Astrocyte (in vitro differentiated cells and primary cell): ENCODE data around the gene MTCH2.

ENCODE experiments used
- EZH2 ChIP-seq: IDR thresholded peaks from 2 replicates; pipeline ENCODE4 v1.6.1; 2012; ENCODE audit warnings: mild to moderate bottlenecking, low read length, inconsistent platforms; ENCODE audit not compliant: insufficient read depth
- TF ChIP-seq, protein P1 (sequence below): IDR thresholded peaks from 2 replicates; pipeline ENCODE4 v1.5.1; 2011; ENCODE audit warnings: low read depth, mild to moderate bottlenecking, inconsistent platforms, low read length, moderate library complexity; ENCODE audit not compliant: insufficient read depth

- TF ChIP-seq, protein P1, sequence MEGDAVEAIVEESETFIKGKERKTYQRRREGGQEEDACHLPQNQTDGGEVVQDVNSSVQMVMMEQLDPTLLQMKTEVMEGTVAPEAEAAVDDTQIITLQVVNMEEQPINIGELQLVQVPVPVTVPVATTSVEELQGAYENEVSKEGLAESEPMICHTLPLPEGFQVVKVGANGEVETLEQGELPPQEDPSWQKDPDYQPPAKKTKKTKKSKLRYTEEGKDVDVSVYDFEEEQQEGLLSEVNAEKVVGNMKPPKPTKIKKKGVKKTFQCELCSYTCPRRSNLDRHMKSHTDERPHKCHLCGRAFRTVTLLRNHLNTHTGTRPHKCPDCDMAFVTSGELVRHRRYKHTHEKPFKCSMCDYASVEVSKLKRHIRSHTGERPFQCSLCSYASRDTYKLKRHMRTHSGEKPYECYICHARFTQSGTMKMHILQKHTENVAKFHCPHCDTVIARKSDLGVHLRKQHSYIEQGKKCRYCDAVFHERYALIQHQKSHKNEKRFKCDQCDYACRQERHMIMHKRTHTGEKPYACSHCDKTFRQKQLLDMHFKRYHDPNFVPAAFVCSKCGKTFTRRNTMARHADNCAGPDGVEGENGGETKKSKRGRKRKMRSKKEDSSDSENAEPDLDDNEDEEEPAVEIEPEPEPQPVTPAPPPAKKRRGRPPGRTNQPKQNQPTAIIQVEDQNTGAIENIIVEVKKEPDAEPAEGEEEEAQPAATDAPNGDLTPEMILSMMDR: no peak
- TF ChIP-seq EZH2: no peak
These were observed 26.3 kb upstream of the MTCH2 start for GRCh38 chr11:47668665-47669064.
